ENCODE results near the gene C1orf198. TPM values are rescaled to one million over a fixed set of nuclear protein-coding genes. Genes with fewer than 3 reads are reported as not detected.
"Not testable (repeated sequence)": the region's sequence is repeated elsewhere in the genome, so short reads cannot be mapped to it uniquely, and the experiment has no call there.

Gene C1orf198
- total RNA-seq, 1 donor from 2014 or later, result 73.9 TPM

GRCh38 chr1:230845184-230845583 is 23.1 kb downstream of the C1orf198 start:
- intact Hi-C loops (cut with DNase I); DNase-seq (ENCODE audit: low spot score): not testable (repeated sequence)

- intact Hi-C loops (cut with DNase I), result no loop called here
These were observed 23.8 kb downstream of the C1orf198 start for GRCh38 chr1:230844561-230844960.

GRCh38 chr1:230843503-230844309 is 24.6 kb downstream of the C1orf198 start:
- intact Hi-C loops (cut with DNase I), result no loop called here
- DNase-seq (ENCODE audit: low spot score), result no peak

More at GRCh38 chr1:230844561-230844960, 23.8 kb downstream of the C1orf198 start:
- DNase-seq (ENCODE audit: low spot score), result no peak

- peak; percentile 84 for DNase-seq (ENCODE audit: low spot score)
- intact Hi-C loops (cut with DNase I), result no loop called here
These were observed 25.5 kb downstream of the C1orf198 start for GRCh38 chr1:230842801-230843200.

GRCh38 chr1:230839173-230839572 is 29.1 kb downstream of the C1orf198 start:
- intact Hi-C loops (cut with DNase I), result no loop called here
- no peak for DNase-seq (ENCODE audit: low spot score)

GRCh38 chr1:230836793-230837192 is 31.5 kb downstream of the C1orf198 start:
- DNase-seq (ENCODE audit: low spot score), result no peak
- intact Hi-C loops (cut with DNase I), result no loop called here

- intact Hi-C loops (cut with DNase I), result no loop called here
- DNase-seq (ENCODE audit: low spot score), result no peak
These were observed 32.0 kb downstream of the C1orf198 start for GRCh38 chr1:230836347-230836746.

GRCh38 chr1:230834292-230834691 is 34.0 kb downstream of the C1orf198 start:
- intact Hi-C loops (cut with DNase I), result no loop called here
- DNase-seq (ENCODE audit: low spot score), result no peak

- DNase-seq (ENCODE audit: low spot score), result no peak
- intact Hi-C loops (cut with DNase I), result no loop called here
These were observed 34.8 kb downstream of the C1orf198 start for GRCh38 chr1:230833511-230833910.

- intact Hi-C loops (cut with DNase I), result no loop called here
These were observed 35.8 kb downstream of the C1orf198 start for GRCh38 chr1:230832476-230832875.

GRCh38 chr1:230831771-230832170 is 36.5 kb downstream of the C1orf198 start:
- DNase-seq (ENCODE audit: low spot score), result no peak
- intact Hi-C loops (cut with DNase I), result no loop called here

More at GRCh38 chr1:230832476-230832875, 35.8 kb downstream of the C1orf198 start:
- no peak for DNase-seq (ENCODE audit: low spot score)

GRCh38 chr1:230828421-230828820 is 39.9 kb downstream of the C1orf198 start:
- no peak for DNase-seq (ENCODE audit: low spot score)
- intact Hi-C loops (cut with DNase I), result no loop called here

- DNase-seq (ENCODE audit: low spot score), result no peak
- intact Hi-C loops (cut with DNase I), result no loop called here
These were observed 40.5 kb downstream of the C1orf198 start for GRCh38 chr1:230827801-230828200.

- intact Hi-C loops (cut with DNase I), result no loop called here
- no peak for DNase-seq (ENCODE audit: low spot score)
These were observed 41.1 kb downstream of the C1orf198 start for GRCh38 chr1:230827081-230827681.

- no peak for DNase-seq (ENCODE audit: low spot score)
- intact Hi-C loops (cut with DNase I), result no loop called here
These were observed 42.0 kb downstream of the C1orf198 start for GRCh38 chr1:230826166-230826875.

- intact Hi-C loops (cut with DNase I), result loop anchor here (2.0 kb wide), 1 partner anchor 41 kb away; no protein-coding TSS in a partner anchor
These were observed 42.6 kb downstream of the C1orf198 start for GRCh38 chr1:230825761-230826160.

GRCh38 chr1:230824919-230825721 is 43.2 kb downstream of the C1orf198 start:
- DNase-seq (ENCODE audit: low spot score), result no peak
- intact Hi-C loops (cut with DNase I), result loop anchor here (2.0 kb wide), 1 partner anchor 42 kb away; no protein-coding TSS in a partner anchor

More at GRCh38 chr1:230825761-230826160, 42.6 kb downstream of the C1orf198 start:
- no peak for DNase-seq (ENCODE audit: low spot score)

- intact Hi-C loops (cut with DNase I), result loop anchor here (2.0 kb wide), 1 partner anchor 42 kb away; no protein-coding TSS in a partner anchor
- DNase-seq (ENCODE audit: low spot score), result no peak
These were observed 43.8 kb downstream of the C1orf198 start for GRCh38 chr1:230824551-230824918.

- DNase-seq (ENCODE audit: low spot score), result no peak
These were observed 44.4 kb downstream of the C1orf198 start for GRCh38 chr1:230823931-230824381.

More at GRCh38 chr1:230823931-230824381, 44.4 kb downstream of the C1orf198 start:
- intact Hi-C loops (cut with DNase I), result loop anchor here (2.0 kb wide), 2 partner anchors 25 to 43 kb away; no protein-coding TSS in a partner anchor
